OCI-LY7 (cell line): Measurements from ENCODE around the gene TEKT2. TPM values are rescaled to one million over a fixed set of nuclear protein-coding genes. Genes with fewer than 3 reads are reported as not detected.

Experiments used
- BruUV-seq: library from RNA; stranded (reverse); fragments of 400-500 nt; replicated peaks from 2 replicates; lab custom pipeline; 2021; lab: Mats Ljungman, UMichigan
- CTCF ChIA-PET: fragments of 300-600 bp; sonication (Branson Sonifier 250); formaldehyde crosslinking; loops from one replicate; lab custom pipeline; 2022; ENCODE audit warnings: antibody characterized with exemption; ENCODE audit not compliant: unreplicated experiment; lab: Charles Lee
- POLR2A ChIA-PET: fragments of 300-600 bp; sonication (Branson Sonifier 250); formaldehyde crosslinking; loops from one replicate; lab custom pipeline; 2022; ENCODE audit warnings: antibody characterized with exemption; lab: Charles Lee
- DNase-seq: peaks from one replicate; pipeline ENCODE4 v3.0.0-alpha.2; 2015; ENCODE audit warnings: low spot score
- H2AFZ ChIP-seq: fragments of 200-600 bp; sonication (generic), shearing (Covaris generic); 2 replicates; pipeline ENCODE4 v1.6.1; 2014; ENCODE audit warnings: mild to moderate bottlenecking, antibody characterized with exemption, low read length, moderate library complexity
- H3K27ac ChIP-seq: fragments of 200-600 bp; sonication (generic); 2 replicates; pipeline ENCODE4 v1.5.1; 2014; ENCODE audit warnings: mixed run types, low read depth, mild to moderate bottlenecking, moderate library complexity, low read length, inconsistent platforms; ENCODE audit not compliant: poor library complexity, severe bottlenecking
- H3K36me3 ChIP-seq: fragments of 200-600 bp; sonication (generic); 2 replicates; pipeline ENCODE4 v1.6.1; 2014; ENCODE audit warnings: mild to moderate bottlenecking, antibody characterized with exemption, low read length, moderate library complexity, mixed read lengths; ENCODE audit not compliant: insufficient read depth
- H3K4me1 ChIP-seq: fragments of 200-600 bp; sonication (generic); 2 replicates; pipeline ENCODE4 v1.5.1; 2014; ENCODE audit warnings: mild to moderate bottlenecking, low read length; ENCODE audit not compliant: insufficient read depth, poor library complexity, severe bottlenecking
- H3K4me2 ChIP-seq: fragments of 200-600 bp; sonication (generic); 2 replicates; pipeline ENCODE4 v1.6.1; 2014; ENCODE audit warnings: mild to moderate bottlenecking, low read length
- H3K4me3 ChIP-seq: fragments of 200-600 bp; sonication (generic); 2 replicates; pipeline ENCODE4 v1.5.1; 2014; ENCODE audit warnings: mild to moderate bottlenecking, low read depth, low read length; ENCODE audit not compliant: poor library complexity, severe bottlenecking
- H3K79me2 ChIP-seq: fragments of 200-600 bp; sonication (generic); 2 replicates; pipeline ENCODE4 v1.6.1; 2016; ENCODE audit warnings: low read depth, mild to moderate bottlenecking, low read length, moderate library complexity, mixed read lengths; ENCODE audit not compliant: insufficient read depth
- H3K9me2 ChIP-seq: fragments of 200-600 bp; sonication (generic); 2 replicates; pipeline ENCODE4 v1.6.1; 2016; ENCODE audit warnings: mild to moderate bottlenecking, low read length, mixed read lengths; ENCODE audit not compliant: insufficient read depth
- H3K9me3 ChIP-seq: fragments of 200-600 bp; sonication (generic); 2 replicates; pipeline ENCODE4 v1.6.1; 2014; ENCODE audit warnings: mild to moderate bottlenecking, mixed run types, low read length, mixed read lengths
- H4K20me1 ChIP-seq: fragments of 200-600 bp; sonication (generic); 2 replicates; pipeline ENCODE4 v1.6.1; 2014; ENCODE audit warnings: mild to moderate bottlenecking, antibody characterized with exemption, low read length, moderate library complexity, mixed read lengths; ENCODE audit not compliant: insufficient read depth
- CTCF ChIP-seq: fragments of 200-600 bp; sonication (generic); conservative IDR thresholded peaks from 2 replicates; pipeline ENCODE4 v1.5.1; 2014; ENCODE audit warnings: mild to moderate bottlenecking, antibody characterized with exemption, low read length, moderate library complexity, mixed read lengths
- EZH2phosphoT487 ChIP-seq: fragments of 200-600 bp; sonication (generic); IDR thresholded peaks from 2 replicates; pipeline ENCODE4 v1.6.1; 2018; ENCODE audit warnings: low read depth, borderline replicate concordance, mild to moderate bottlenecking, mixed run types, antibody characterized with exemption, low read length, moderate library complexity, mixed read lengths
- intact Hi-C: fragments of 100-400 bp; cut with micrococcal nuclease; formaldehyde crosslinking; loops from one replicate; pipeline ENCODE4 v1.10.0; 2022; ENCODE audit not compliant: unreplicated experiment
- total RNA-seq, 2 experiments: library from RNA; depleted of rRNA in 1 of 2; stranded (reverse); fragments of >200 nt in 1 of 2; shearing (Covaris generic) in 1 of 2; gene quantifications; 2 replicates each; pipeline ENCODE4 v1.2.3, GENCODE V29; 2014 to 2022

The TEKT2 gene
- total RNA-seq, 2 experiments from 2014 or later = not detected

DNA sequence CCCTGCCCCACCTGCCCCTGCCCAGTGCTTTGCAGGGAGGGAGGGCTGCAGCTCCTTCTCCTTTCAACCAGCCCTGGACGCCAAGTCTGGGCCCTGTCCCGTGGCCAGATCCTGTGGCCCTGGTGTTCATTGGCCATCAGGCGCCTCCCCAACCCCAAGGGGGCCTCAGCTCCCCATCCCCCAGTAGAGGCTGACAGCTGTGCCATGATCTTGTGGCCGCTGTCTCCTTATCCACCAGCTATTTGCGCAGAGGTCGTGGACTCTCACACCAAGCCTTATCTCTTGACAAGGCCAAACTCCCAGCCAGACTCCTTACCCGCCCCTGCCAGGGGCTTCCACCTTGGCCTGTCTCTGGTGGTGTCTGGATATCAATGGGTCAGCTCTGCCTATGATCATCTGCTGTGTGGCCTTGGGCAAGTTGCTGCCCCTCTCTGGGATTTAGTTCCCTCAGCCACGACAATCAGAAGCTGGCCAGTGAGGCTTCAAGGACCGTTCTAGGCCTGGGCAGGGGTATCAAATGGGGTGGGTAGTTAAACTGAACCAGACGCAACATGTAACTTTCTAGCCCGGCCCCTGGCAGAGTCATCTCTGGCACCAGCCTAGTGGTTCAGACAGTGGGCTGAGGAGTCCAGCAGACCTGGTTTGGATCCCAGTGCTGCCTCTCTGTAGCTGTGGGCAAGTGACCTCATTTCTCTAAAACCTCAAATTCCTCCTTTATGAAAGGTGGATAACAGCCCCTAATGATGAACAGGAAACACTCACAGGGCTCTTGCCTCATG is 44.4 kb downstream of the TEKT2 start:
- H2AFZ ChIP-seq = no peak overlapping the region
- peaks cover 7% of the 10 kb centered on the region for H3K4me1 ChIP-seq
- no peak overlapping the region for H3K4me3 ChIP-seq
- no peaks in the 10 kb centered on the region for H3K36me3 ChIP-seq
- H3K9me3 ChIP-seq = no peaks in the 10 kb centered on the region
- no TSS peak for BruUV-seq
- no peaks in the 10 kb centered on the region for H4K20me1 ChIP-seq
- H3K79me2 ChIP-seq = no peaks in the 10 kb centered on the region
- H3K27ac ChIP-seq = no peak overlapping the region
- CTCF ChIA-PET = no interaction called here
- POLR2A ChIA-PET = interaction anchor here (0.6 kb wide), 1 partner anchor 114 kb away, joined by 5 read pairs; no protein-coding TSS in a partner anchor
- no peak for DNase-seq
- no peak overlapping the region for H3K4me2 ChIP-seq
- TF ChIP-seq EZH2phosphoT487 (no peak), CTCF (no peak)
- no peaks in the 10 kb centered on the region for H3K9me2 ChIP-seq
- intact Hi-C loops = no loop called here

GRCh38 chr1:36128905-36129206 is 45.0 kb downstream of the TEKT2 start:
- H3K36me3 ChIP-seq = no peaks in the 10 kb centered on the region
- POLR2A ChIA-PET = interaction anchor here (0.6 kb wide), 1 partner anchor 114 kb away, joined by 5 read pairs; no protein-coding TSS in a partner anchor
- no peak overlapping the region for H3K27ac ChIP-seq
- no TSS peak for BruUV-seq
- no peak overlapping the region for H2AFZ ChIP-seq
- no peaks in the 10 kb centered on the region for H3K79me2 ChIP-seq
- TF ChIP-seq CTCF (no peak), EZH2phosphoT487 (no peak)
- H4K20me1 ChIP-seq = no peaks in the 10 kb centered on the region
- DNase-seq = no peak
- intact Hi-C loops = no loop called here
- peaks cover 1% of the 10 kb centered on the region for H3K4me1 ChIP-seq
- H3K4me2 ChIP-seq = no peak overlapping the region
- no peaks in the 10 kb centered on the region for H3K9me3 ChIP-seq
- no peak overlapping the region for H3K4me3 ChIP-seq
- CTCF ChIA-PET = no interaction called here
- H3K9me2 ChIP-seq = no peaks in the 10 kb centered on the region

GRCh38 chr1:36132029-36132428 is 48.1 kb downstream of the TEKT2 start:
- no peaks in the 10 kb centered on the region for H4K20me1 ChIP-seq
- peaks cover 13% of the 10 kb centered on the region for H3K36me3 ChIP-seq
- no peak overlapping the region for H3K27ac ChIP-seq
- H2AFZ ChIP-seq = no peak overlapping the region
- intact Hi-C loops = no loop called here
- H3K4me1 ChIP-seq = no peaks in the 10 kb centered on the region
- H3K4me3 ChIP-seq = no peak overlapping the region
- TF ChIP-seq CTCF (no peak), EZH2phosphoT487 (no peak)
- H3K79me2 ChIP-seq = no peaks in the 10 kb centered on the region
- H3K9me2 ChIP-seq = no peaks in the 10 kb centered on the region
- POLR2A ChIA-PET = interaction anchor here (0.5 to 0.9 kb wide), 2 partner anchors 17 to 54 kb away, joined by 3 to 4 read pairs; partner anchors contain the start of gene TRAPPC3
- BruUV-seq = no TSS peak
- H3K4me2 ChIP-seq = no peak overlapping the region
- CTCF ChIA-PET = interaction anchor here (1.0 kb wide), 1 partner anchor 13 kb away, joined by 3 read pairs; no protein-coding TSS in a partner anchor
- no peak for DNase-seq
- H3K9me3 ChIP-seq = no peaks in the 10 kb centered on the region
